IPS-15b (cell line): ENCODE measurements around the gene MEIS2.

Experiments used
- H3K27me3 ChIP-seq: one replicate; pipeline ENCODE4 v1.6.1; 2013; ENCODE audit warnings: low read length; ENCODE audit not compliant: control insufficient read depth, insufficient read depth
- H3K36me3 ChIP-seq: one replicate; pipeline ENCODE4 v1.6.1; 2013; ENCODE audit warnings: low read length; ENCODE audit not compliant: control insufficient read depth, insufficient read depth
- H3K4me1 ChIP-seq: one replicate; pipeline ENCODE4 v1.6.1; 2013; ENCODE audit warnings: mild to moderate bottlenecking, low read length; ENCODE audit not compliant: control insufficient read depth, insufficient read depth
- H3K4me3 ChIP-seq: one replicate; pipeline ENCODE4 v1.5.1; 2013; ENCODE audit warnings: low read depth, low read length
- H3K9ac ChIP-seq: one replicate; pipeline ENCODE4 v1.6.1; 2013; ENCODE audit warnings: low read depth, mild to moderate bottlenecking, low read length
- H3K9me3 ChIP-seq: one replicate; pipeline ENCODE4 v1.6.1; 2013; ENCODE audit warnings: mild to moderate bottlenecking, low read length; ENCODE audit not compliant: control insufficient read depth, insufficient read depth

MEIS2 gene

GRCh38 chr15:37041042-37041441, 59.3 kb downstream of the MEIS2 start:
- Histone ChIP-seq H3K4me3 (no peak overlapping the region), H3K36me3 (no peaks in the 10 kb centered on the region), H3K27me3 (no peaks in the 10 kb centered on the region), H3K4me1 (peaks cover 15% of the 10 kb centered on the region), H3K9ac (no peak overlapping the region), H3K9me3 (no peaks in the 10 kb centered on the region)

- H3K4me1 ChIP-seq: peaks cover 13% of the 10 kb centered on the region
- H3K27me3 ChIP-seq: no peaks in the 10 kb centered on the region
- no peaks in the 10 kb centered on the region for H3K9me3 ChIP-seq
- no peaks in the 10 kb centered on the region for H3K36me3 ChIP-seq
- no peak overlapping the region for H3K9ac ChIP-seq
- H3K4me3 ChIP-seq: no peak overlapping the region
These were observed 60.1 kb downstream of the MEIS2 start for GRCh38 chr15:37040072-37040742.

- Histone ChIP-seq H3K4me1 (peaks cover 7% of the 10 kb centered on the region), H3K9me3 (no peaks in the 10 kb centered on the region), H3K9ac (no peak overlapping the region), H3K36me3 (no peaks in the 10 kb centered on the region), H3K4me3 (no peak overlapping the region), H3K27me3 (no peaks in the 10 kb centered on the region)
These were observed 61.6 kb downstream of the MEIS2 start for GRCh38 chr15:37038716-37039106.

GRCh38 chr15:37037850-37038715, 62.3 kb downstream of the MEIS2 start:
- H3K9me3 ChIP-seq: no peaks in the 10 kb centered on the region
- no peak overlapping the region for H3K9ac ChIP-seq
- no peaks in the 10 kb centered on the region for H3K27me3 ChIP-seq
- no peaks in the 10 kb centered on the region for H3K36me3 ChIP-seq
- H3K4me3 ChIP-seq: no peak overlapping the region
- peaks cover 7% of the 10 kb centered on the region for H3K4me1 ChIP-seq

- no peaks in the 10 kb centered on the region for H3K36me3 ChIP-seq
- H3K27me3 ChIP-seq: no peaks in the 10 kb centered on the region
- H3K9ac ChIP-seq: no peak overlapping the region
- H3K9me3 ChIP-seq: no peaks in the 10 kb centered on the region
- H3K4me3 ChIP-seq: no peak overlapping the region
- peaks cover 10% of the 10 kb centered on the region for H3K4me1 ChIP-seq
These were observed 63.2 kb downstream of the MEIS2 start for GRCh38 chr15:37037071-37037655.

- no peak overlapping the region for H3K9ac ChIP-seq
These were observed 65.3 kb downstream of the MEIS2 start for GRCh38 chr15:37034835-37035748.

GRCh38 chr15:37034392-37034791, 66.0 kb downstream of the MEIS2 start:
- Histone ChIP-seq H3K9me3 (no peaks in the 10 kb centered on the region), H3K36me3 (no peaks in the 10 kb centered on the region), H3K4me3 (no peak overlapping the region), H3K27me3 (no peaks in the 10 kb centered on the region), H3K9ac (no peak overlapping the region), H3K4me1 (peaks cover 10% of the 10 kb centered on the region)

More at GRCh38 chr15:37034835-37035748, 65.3 kb downstream of the MEIS2 start:
- Histone ChIP-seq H3K36me3 (no peaks in the 10 kb centered on the region), H3K27me3 (no peaks in the 10 kb centered on the region), H3K4me1 (peaks cover 10% of the 10 kb centered on the region), H3K4me3 (no peak overlapping the region), H3K9me3 (no peaks in the 10 kb centered on the region)

GRCh38 chr15:37032091-37032775, 68.1 kb downstream of the MEIS2 start:
- Histone ChIP-seq H3K9ac (no peak overlapping the region), H3K36me3 (no peaks in the 10 kb centered on the region), H3K9me3 (no peaks in the 10 kb centered on the region), H3K4me1 (peaks cover 6% of the 10 kb centered on the region), H3K27me3 (no peaks in the 10 kb centered on the region), H3K4me3 (no peak overlapping the region)

- Histone ChIP-seq H3K4me1 (peaks cover 6% of the 10 kb centered on the region), H3K4me3 (no peak overlapping the region), H3K9me3 (no peaks in the 10 kb centered on the region), H3K36me3 (no peaks in the 10 kb centered on the region), H3K9ac (no peak overlapping the region), H3K27me3 (no peaks in the 10 kb centered on the region)
These were observed 69.2 kb downstream of the MEIS2 start for GRCh38 chr15:37031198-37031597.

GRCh38 chr15:37028625-37029296, 71.6 kb downstream of the MEIS2 start:
- peaks cover 3% of the 10 kb centered on the region for H3K4me1 ChIP-seq
- H3K27me3 ChIP-seq: no peaks in the 10 kb centered on the region
- no peak overlapping the region for H3K4me3 ChIP-seq
- H3K9ac ChIP-seq: no peak overlapping the region
- H3K36me3 ChIP-seq: no peaks in the 10 kb centered on the region
- H3K9me3 ChIP-seq: no peaks in the 10 kb centered on the region
